Esophagus squamous epithelium (tissue), 5 donors: ENCODE measurements around the gene LTBP1. TPM values are rescaled to one million over a fixed set of nuclear protein-coding genes. Genes with fewer than 3 reads are reported as not detected.

Source experiments
- DNase-seq: peaks from one replicate; lab custom pipeline; 2025; lab: John Stamatoyannopoulos, UW
- H3K27ac ChIP-seq, 4 donors: fragments of 200-600 bp; sonication (generic); one replicate each; pipeline ENCODE4 v1.5.1; 2016 to 2019; ENCODE audit warnings: mild to moderate bottlenecking in 1 of 4
- H3K27me3 ChIP-seq, 4 donors: fragments of 200-600 bp; sonication (generic); 1 replicate in 3 of 4; 2 replicates in 1 of 4; pipeline versions ENCODE4 v1.5.1 to v1.6.0; 2017 to 2021; ENCODE audit warnings: antibody characterized with exemption in 1 of 4
- H3K36me3 ChIP-seq, 3 donors: fragments of 200-600 bp; sonication (generic); one replicate each; pipeline ENCODE4 v1.5.1; 2016 to 2019
- H3K4me1 ChIP-seq, 3 donors: fragments of 200-600 bp; sonication (generic); one replicate each; pipeline ENCODE4 v1.5.1; 2017 to 2019
- H3K4me3 ChIP-seq, 4 donors: fragments of 200-600 bp; sonication (generic); 1 replicate in 3 of 4; 2 replicates in 1 of 4; pipeline ENCODE4 v1.5.1; 2016 to 2019; ENCODE audit warnings: mild to moderate bottlenecking in 2 of 4, moderate library complexity in 1 of 4
- H3K9me3 ChIP-seq, 3 donors: fragments of 200-600 bp; sonication (generic); one replicate each; pipeline ENCODE4 v1.5.1; 2016 to 2019
- CTCF ChIP-seq, 6 experiments: fragments of 450-650 bp in 4 of 6; fragments of 200-600 bp in 2 of 6; sonication (generic) in 2 of 6; IDR thresholded peaks; one replicate each; pipeline ENCODE4 v1.5.1; 2016 to 2019; ENCODE audit warnings: antibody characterized with exemption in 6 of 6, mild to moderate bottlenecking in 4 of 6, moderate library complexity in 4 of 6
- POLR2A ChIP-seq, 4 donors: fragments of 450-650 bp; IDR thresholded peaks; one replicate each; pipeline ENCODE4 v1.6.1; 2017; ENCODE audit warnings: antibody characterized with exemption in 4 of 4, mild to moderate bottlenecking in 4 of 4, moderate library complexity in 3 of 4
- WGBS, 2 donors: methylation state at CpG; one replicate each; pipeline ENCODE4 v1.1.5; 2018; 5-methylcytosine and 5-hydroxymethylcytosine counted together
- intact Hi-C: fragments of 100-400 bp; cut with DNase I; formaldehyde crosslinking; loops from one replicate; pipeline ENCODE4 v1.15.0; 2022
- total RNA-seq, 4 donors: library from RNA; depleted of rRNA; stranded (reverse); fragments of >200 nt; gene quantifications; one replicate each; pipeline ENCODE4 v1.1.0, GENCODE V29; 2016
- donor health status: DM: yes; HTN: yes; CAD: no.

LTBP1 gene
- total RNA-seq, 4 donors from 2014 or later, result 5.5 to 69.4 (median 32.6) TPM

GRCh38 chr2:33181466-33181865 lies 234.7 kb downstream of the LTBP1 start:
- no peak overlapping the region for H3K4me3 ChIP-seq
- H3K27ac ChIP-seq, result no peak overlapping the region
- intact Hi-C loops, result no loop called here
- H3K9me3 ChIP-seq, result no peaks in the 10 kb centered on the region
- H3K36me3 ChIP-seq, result no peaks in the 10 kb centered on the region
- DNase-seq, result no peak
- H3K27me3 ChIP-seq, result no peaks in the 10 kb centered on the region
- TF ChIP-seq CTCF (IDR thresholded peaks at IDR 0.05) (no peak), POLR2A (IDR thresholded peaks at IDR 0.05) (no peak)
- 71 to 96% methylated on average over 4 of the region's 4 CpGs for WGBS, 2 donors
- no peaks in the 10 kb centered on the region for H3K4me1 ChIP-seq

- H3K27me3 ChIP-seq, result no peaks in the 10 kb centered on the region
- no peaks in the 10 kb centered on the region for H3K9me3 ChIP-seq
- TF ChIP-seq CTCF (IDR thresholded peaks at IDR 0.05) (no peak), POLR2A (IDR thresholded peaks at IDR 0.05) (no peak)
- H3K4me1 ChIP-seq, result no peaks in the 10 kb centered on the region
- no peak for DNase-seq
- 52 to 61% methylated on average over 3 of the region's 3 CpGs for WGBS, 2 donors
- no peak overlapping the region for H3K27ac ChIP-seq
- intact Hi-C loops, result no loop called here
- H3K4me3 ChIP-seq, result no peak overlapping the region
- H3K36me3 ChIP-seq, result peaks cover 0 to 6% (median 0%) of the 10 kb centered on the region in 3 donors
Observed at GRCh38 chr2:33184041-33184440, 237.3 kb downstream of the LTBP1 start.

GRCh38 chr2:33186937-33187336 lies 240.2 kb downstream of the LTBP1 start:
- H3K4me1 ChIP-seq, result no peaks in the 10 kb centered on the region
- no peaks in the 10 kb centered on the region for H3K9me3 ChIP-seq
- WGBS, 2 donors, result 78 to 85% methylated on average over 6 of the region's 6 CpGs
- H3K27me3 ChIP-seq, result no peaks in the 10 kb centered on the region
- intact Hi-C loops, result no loop called here
- no peak overlapping the region for H3K27ac ChIP-seq
- H3K36me3 ChIP-seq, result peaks cover 0 to 10% (median 0%) of the 10 kb centered on the region in 3 donors
- DNase-seq, result no peak
- no peak for TF ChIP-seq POLR2A (IDR thresholded peaks at IDR 0.05)
- TF ChIP-seq CTCF (IDR thresholded peaks at IDR 0.05), result no peak
- H3K4me3 ChIP-seq, result no peak overlapping the region

GRCh38 chr2:33188799-33189198 lies 242.0 kb downstream of the LTBP1 start:
- WGBS, 2 donors, result 94 to 95% methylated on average over 3 of the region's 3 CpGs
- Histone ChIP-seq H3K27me3 (no peaks in the 10 kb centered on the region), H3K4me3 (no peak overlapping the region), H3K36me3 (peaks cover 0 to 10% (median 0%) of the 10 kb centered on the region in 3 donors), H3K4me1 (no peaks in the 10 kb centered on the region), H3K27ac (no peak overlapping the region), H3K9me3 (no peaks in the 10 kb centered on the region)
- no peak for DNase-seq
- TF ChIP-seq CTCF (IDR thresholded peaks at IDR 0.05) (no peak), POLR2A (IDR thresholded peaks at IDR 0.05) (no peak)
- intact Hi-C loops, result no loop called here

- no peaks in the 10 kb centered on the region for H3K9me3 ChIP-seq
- H3K4me1 ChIP-seq, result no peaks in the 10 kb centered on the region
- no peaks in the 10 kb centered on the region for H3K27me3 ChIP-seq
- peaks cover 0 to 10% (median 0%) of the 10 kb centered on the region in 3 donors for H3K36me3 ChIP-seq
- H3K27ac ChIP-seq, result no peak overlapping the region
- intact Hi-C loops, result no loop called here
- no peak for DNase-seq
- WGBS, 2 donors, result 66 to 82% methylated on average over 5 of the region's 5 CpGs
- no peak overlapping the region for H3K4me3 ChIP-seq
- no peak for TF ChIP-seq POLR2A (IDR thresholded peaks at IDR 0.05)
- no peak for TF ChIP-seq CTCF (IDR thresholded peaks at IDR 0.05)
Observed at GRCh38 chr2:33190393-33190937, 243.7 kb downstream of the LTBP1 start.
